HAP-1 (cell line): Measurements from ENCODE around the gene CARMIL3.
"Not testable (repeated sequence)": the region's sequence is repeated elsewhere in the genome, so short reads cannot be mapped to it uniquely, and the experiment has no call there.

Experiments used
- DNase-seq, 2 experiments: peaks; one replicate each; pipeline ENCODE4 v3.0.0-alpha.2; 2016 to 2020; ENCODE audit warnings: low spot score in 2 of 2
- H3K27me3 ChIP-seq: fragments of 250-450 bp; sonication (Bioruptor Pico); 2 replicates; pipeline ENCODE4 v1.5.1; 2020; ENCODE audit warnings: low read depth, mild to moderate bottlenecking, moderate library complexity
- H3K36me3 ChIP-seq: fragments of 250-450 bp; sonication (Bioruptor Pico); replicated peaks from 2 replicates; pipeline ENCODE4 v1.5.1; 2020; ENCODE audit warnings: mild to moderate bottlenecking
- H3K4me1 ChIP-seq: fragments of 250-450 bp; sonication (Bioruptor Pico); 2 replicates; pipeline ENCODE4 v1.5.1; 2020; ENCODE audit warnings: mild to moderate bottlenecking
- H3K4me3 ChIP-seq: fragments of 250-450 bp; sonication (Bioruptor Pico); 2 replicates; pipeline ENCODE4 v1.5.1; 2020; ENCODE audit warnings: mild to moderate bottlenecking, moderate library complexity
- H3K9me3 ChIP-seq: fragments of 250-450 bp; sonication (Bioruptor Pico); 2 replicates; pipeline ENCODE4 v1.5.1; 2020; ENCODE audit warnings: mild to moderate bottlenecking, moderate library complexity
- in situ Hi-C: fragments of 300-500 bp; cut with MboI; formaldehyde crosslinking; loops from 3 replicates; pipeline ENCODE4 v1.14.3; 2020; ENCODE audit warnings: low sequenced_read_pairs, inconsistent platforms, mixed read lengths

CARMIL3 gene

GRCh38 chr14:24051789-24052655 is at the start of gene CARMIL3:
CARMIL3 (plus strand) TSS chr14:24052009; CDS start chr14:24052154, 145 bp downstream.
- H3K27me3 ChIP-seq = no peaks in the 10 kb centered on the region
- in situ Hi-C loops = no loop called here
- peak within 1 kb of the TSS; percentile 49 for H3K4me3 ChIP-seq
- peak; percentile 57 to 86 for DNase-seq
- no peaks in the 10 kb centered on the region for H3K36me3 ChIP-seq
- no peaks in the 10 kb centered on the region; the same call in 1 of the 2 replicates for H3K4me1 ChIP-seq
- no peaks in the 10 kb centered on the region for H3K9me3 ChIP-seq

- DNase-seq, H3K4me3 ChIP-seq, H3K27me3 ChIP-seq, H3K36me3 ChIP-seq, in situ Hi-C loops, H3K4me1 ChIP-seq, H3K9me3 ChIP-seq: not testable (repeated sequence)
These were observed 45.4 kb upstream of the CARMIL3 start for GRCh38 chr14:24006471-24006816.

- in situ Hi-C loops, H3K4me1 ChIP-seq, H3K36me3 ChIP-seq, H3K9me3 ChIP-seq, H3K27me3 ChIP-seq: not testable (repeated sequence)
- peak overlapping the region; percentile 18; the same call in 1 of the 2 replicates for H3K4me3 ChIP-seq
- DNase-seq = peak in 1 of 2 experiments; percentile 75
These were observed 44.8 kb upstream of the CARMIL3 start for GRCh38 chr14:24006817-24007652.

GRCh38 chr14:24011051-24011450 is 40.8 kb upstream of the CARMIL3 start:
- Histone ChIP-seq H3K4me1 (no peaks in the 10 kb centered on the region), H3K9me3 (no peaks in the 10 kb centered on the region), H3K27me3 (no peaks in the 10 kb centered on the region), H3K36me3 (no peaks in the 10 kb centered on the region), H3K4me3 (no peak overlapping the region)
- DNase-seq = no peak
- in situ Hi-C loops = loop anchor here (5.0 to 10.0 kb wide), 2 partner anchors 84 to 286 kb away; partner anchors contain the start of genes DHRS1, NOP9 and PCK2

GRCh38 chr14:24012726-24013273 is 39.0 kb upstream of the CARMIL3 start:
- H3K27me3 ChIP-seq, H3K9me3 ChIP-seq, H3K36me3 ChIP-seq, H3K4me1 ChIP-seq, DNase-seq, H3K4me3 ChIP-seq: not testable (repeated sequence)
- in situ Hi-C loops = loop anchor here (5.0 to 10.0 kb wide), 2 partner anchors 82 to 285 kb away; partner anchors contain the start of genes DHRS1, NOP9 and PCK2

- H3K27me3 ChIP-seq = no peaks in the 10 kb centered on the region
- H3K9me3 ChIP-seq = no peaks in the 10 kb centered on the region
- no peaks in the 10 kb centered on the region for H3K4me1 ChIP-seq
- in situ Hi-C loops = loop anchor here (5.0 to 10.0 kb wide), 2 partner anchors 81 to 283 kb away; partner anchors contain the start of genes DHRS1, NOP9 and PCK2
- H3K4me3 ChIP-seq = no peak overlapping the region
- no peaks in the 10 kb centered on the region for H3K36me3 ChIP-seq
- DNase-seq = peak; percentile 60 to 75
These were observed 37.9 kb upstream of the CARMIL3 start for GRCh38 chr14:24013654-24014514.

- not testable (repeated sequence) for DNase-seq, H3K4me1 ChIP-seq, H3K9me3 ChIP-seq, H3K36me3 ChIP-seq, H3K27me3 ChIP-seq, H3K4me3 ChIP-seq
- in situ Hi-C loops = loop anchor here (5.0 to 10.0 kb wide), 2 partner anchors 43 to 79 kb away; partner anchors contain the start of gene PCK2
These were observed 36.1 kb upstream of the CARMIL3 start for GRCh38 chr14:24015745-24016144.

GRCh38 chr14:24018978-24019377 is 32.8 kb upstream of the CARMIL3 start:
- not testable (repeated sequence) for H3K4me1 ChIP-seq, H3K27me3 ChIP-seq, H3K9me3 ChIP-seq, H3K4me3 ChIP-seq, DNase-seq, H3K36me3 ChIP-seq
- in situ Hi-C loops = loop anchor here (5.0 to 10.0 kb wide), 2 partner anchors 47 to 76 kb away; partner anchors contain the start of gene PCK2

GRCh38 chr14:24019944-24020343 is 31.9 kb upstream of the CARMIL3 start:
- not testable (repeated sequence) for H3K9me3 ChIP-seq, H3K4me3 ChIP-seq, H3K4me1 ChIP-seq, H3K36me3 ChIP-seq, DNase-seq, H3K27me3 ChIP-seq
- in situ Hi-C loops = loop anchor here (5.0 to 10.0 kb wide), 2 partner anchors 48 to 75 kb away; partner anchors contain the start of gene PCK2

GRCh38 chr14:24020520-24020919 is 31.3 kb upstream of the CARMIL3 start:
- H3K36me3 ChIP-seq, DNase-seq, in situ Hi-C loops, H3K4me3 ChIP-seq, H3K4me1 ChIP-seq, H3K27me3 ChIP-seq, H3K9me3 ChIP-seq: not testable (repeated sequence)

- H3K36me3 ChIP-seq, in situ Hi-C loops, H3K4me1 ChIP-seq: not testable (repeated sequence)
These were observed 26.8 kb upstream of the CARMIL3 start for GRCh38 chr14:24024939-24025418.

GRCh38 chr14:24029687-24030086 is 22.1 kb upstream of the CARMIL3 start:
- H3K36me3 ChIP-seq, H3K27me3 ChIP-seq, H3K9me3 ChIP-seq, in situ Hi-C loops, H3K4me3 ChIP-seq, H3K4me1 ChIP-seq, DNase-seq: not testable (repeated sequence)

More at GRCh38 chr14:24024939-24025418, 26.8 kb upstream of the CARMIL3 start:
- not testable (repeated sequence) for DNase-seq, H3K4me3 ChIP-seq, H3K9me3 ChIP-seq, H3K27me3 ChIP-seq

GRCh38 chr14:24031331-24031730 is 20.5 kb upstream of the CARMIL3 start:
- H3K4me1 ChIP-seq, in situ Hi-C loops, H3K36me3 ChIP-seq, H3K9me3 ChIP-seq, H3K4me3 ChIP-seq, H3K27me3 ChIP-seq, DNase-seq: not testable (repeated sequence)
